ENCODE data around the gene VEGFC. TPM values are rescaled to one million over a fixed set of nuclear protein-coding genes. Genes with fewer than 3 reads are reported as not detected.

The VEGFC gene
- polyA plus RNA-seq, 1 donor, result 17.1 TPM

DNA sequence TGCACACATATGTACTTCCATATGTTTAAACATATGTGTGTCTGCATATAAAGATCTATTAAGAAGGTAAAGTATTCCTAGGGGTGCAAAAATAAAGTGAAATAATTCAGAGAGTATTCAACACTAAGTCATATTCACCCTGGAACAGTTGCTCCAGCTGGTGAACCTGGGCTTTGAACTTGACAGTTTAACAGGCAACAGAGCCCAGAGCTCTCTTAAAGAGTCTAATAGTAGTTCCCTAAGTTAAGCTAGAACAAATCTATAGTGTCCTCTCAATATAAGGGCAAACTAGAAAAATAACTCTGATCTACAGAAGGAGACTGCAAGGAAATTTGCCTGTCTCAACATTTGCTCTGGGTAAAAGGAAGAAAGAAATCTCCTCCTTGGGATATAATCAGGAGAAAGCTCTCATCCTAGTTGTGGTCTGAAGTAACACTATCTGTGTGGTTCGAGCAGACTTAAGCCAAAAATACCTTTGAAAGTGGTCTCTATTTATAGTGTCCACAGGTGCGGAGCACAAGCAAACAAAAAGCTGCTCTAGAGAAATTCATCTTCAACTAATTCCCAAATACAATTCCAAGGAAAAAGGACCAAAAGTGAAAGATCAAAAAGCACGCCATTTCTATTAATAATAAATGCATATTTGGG is 29.9 kb downstream of the VEGFC start:
- no peak for DNase-seq

DNA sequence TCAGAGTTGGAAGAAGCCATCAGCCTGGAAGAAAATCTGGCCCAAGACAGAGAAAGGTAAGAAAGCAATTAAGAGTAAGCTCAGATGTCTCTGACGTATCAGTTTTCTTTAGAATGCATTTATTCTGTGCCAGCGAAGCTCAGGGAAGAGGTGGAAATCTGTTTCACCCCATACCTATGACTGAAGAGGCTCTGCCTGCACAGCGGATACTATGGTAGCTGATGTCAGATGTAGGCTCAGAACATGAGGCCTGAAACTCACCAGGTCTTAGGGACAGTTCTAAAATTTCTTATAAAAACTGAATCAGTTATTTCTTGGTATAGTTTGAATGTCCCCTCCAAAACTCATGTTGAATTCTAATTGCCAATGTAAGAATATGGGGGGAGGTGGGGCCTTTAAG is 30.9 kb downstream of the VEGFC start:
- DNase-seq, result no peak

DNA sequence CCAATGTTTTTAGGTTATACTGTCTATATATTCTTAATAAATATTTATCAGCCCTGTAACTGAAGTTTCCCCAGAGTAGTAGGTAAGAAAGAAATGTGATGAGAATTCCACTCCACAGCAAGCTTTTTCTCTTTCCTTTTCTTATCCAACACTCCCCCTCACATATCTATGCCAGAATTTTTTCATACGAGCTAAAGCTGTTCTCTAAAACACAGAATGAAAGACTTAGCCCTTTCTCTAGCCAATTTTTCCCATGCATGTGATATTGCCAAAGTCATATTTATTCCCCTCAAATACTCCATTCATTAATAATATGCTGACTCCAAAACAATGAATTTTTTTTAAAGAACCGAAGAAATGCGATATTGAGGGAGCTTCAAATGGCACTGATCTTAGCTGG is 32.3 kb downstream of the VEGFC start:
- no peak for DNase-seq

DNA sequence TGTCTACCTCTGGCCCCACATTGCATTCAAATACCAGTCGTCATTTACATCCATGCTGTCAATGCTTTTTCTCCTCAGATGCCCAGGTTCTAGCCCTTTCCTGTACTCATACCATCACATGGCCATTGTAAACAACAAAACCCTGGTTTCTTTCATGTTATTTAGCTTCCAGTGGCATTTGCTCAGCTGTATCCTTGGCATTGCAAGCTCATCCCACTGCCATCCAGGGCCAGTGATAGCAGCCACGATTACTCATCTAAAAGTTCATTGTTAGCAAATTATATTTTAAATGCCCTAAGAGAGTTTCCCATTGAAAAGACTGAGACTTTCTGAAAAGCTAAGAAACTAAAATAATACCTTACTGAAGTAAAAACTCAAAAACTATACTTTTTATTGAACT is 34.0 kb downstream of the VEGFC start:
- DNase-seq, result no peak

DNA sequence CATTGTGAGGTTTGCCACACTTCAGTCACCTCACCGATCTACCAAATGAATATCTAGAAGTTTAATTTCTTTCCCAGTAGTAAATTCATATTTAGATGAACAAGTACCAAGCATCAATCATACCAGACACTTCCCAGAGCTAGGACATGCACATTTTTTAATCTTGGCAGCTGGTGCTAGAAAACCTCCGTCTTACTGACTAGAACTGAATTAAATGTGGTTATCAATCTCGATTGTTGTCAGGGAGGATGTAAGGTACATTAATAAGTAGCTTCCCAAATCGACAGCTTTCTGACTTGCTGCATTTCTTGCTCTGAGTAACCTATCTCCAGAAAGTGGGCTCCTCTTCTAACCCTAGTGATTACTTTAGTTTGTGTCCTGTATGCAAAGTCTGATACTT is 34.4 kb downstream of the VEGFC start:
- DNase-seq, result no peak

DNA sequence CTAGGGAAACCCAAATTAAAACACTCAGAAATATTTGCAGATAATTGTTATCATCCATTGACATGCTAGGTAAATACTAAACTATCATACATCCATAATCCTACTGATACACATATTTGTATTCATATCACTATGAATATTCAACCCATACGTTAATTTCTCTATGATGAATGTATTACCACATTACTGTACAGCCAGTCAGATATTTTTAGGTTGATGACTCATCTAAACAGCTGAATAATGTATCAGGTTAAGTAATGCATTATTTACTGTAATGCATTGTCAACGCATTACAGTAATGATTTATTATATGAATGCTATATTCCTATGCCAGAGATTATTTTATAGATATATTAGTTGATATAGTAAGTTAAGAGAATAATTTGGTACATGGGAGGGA is 37.1 kb downstream of the VEGFC start:
- DNase-seq, result no peak

DNA sequence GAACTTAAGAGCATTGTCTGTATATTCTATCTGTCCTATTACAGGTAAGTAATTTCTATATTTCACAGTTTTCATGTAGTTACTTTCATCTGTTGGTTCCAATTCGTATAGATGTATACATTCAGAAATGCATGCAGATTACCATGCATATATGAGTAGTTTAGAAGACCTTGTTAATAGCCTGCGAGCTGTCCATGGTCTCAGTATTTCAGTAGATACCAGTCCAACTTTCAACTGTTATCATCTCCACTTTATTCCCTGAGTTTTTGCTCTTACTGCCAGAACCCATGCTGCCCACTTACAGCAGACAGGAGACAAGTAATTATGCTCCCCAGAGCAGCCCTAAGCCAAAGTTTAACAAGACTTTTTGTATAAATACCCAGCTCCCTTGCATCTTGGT is 37.7 kb downstream of the VEGFC start:
- no peak for DNase-seq

DNA sequence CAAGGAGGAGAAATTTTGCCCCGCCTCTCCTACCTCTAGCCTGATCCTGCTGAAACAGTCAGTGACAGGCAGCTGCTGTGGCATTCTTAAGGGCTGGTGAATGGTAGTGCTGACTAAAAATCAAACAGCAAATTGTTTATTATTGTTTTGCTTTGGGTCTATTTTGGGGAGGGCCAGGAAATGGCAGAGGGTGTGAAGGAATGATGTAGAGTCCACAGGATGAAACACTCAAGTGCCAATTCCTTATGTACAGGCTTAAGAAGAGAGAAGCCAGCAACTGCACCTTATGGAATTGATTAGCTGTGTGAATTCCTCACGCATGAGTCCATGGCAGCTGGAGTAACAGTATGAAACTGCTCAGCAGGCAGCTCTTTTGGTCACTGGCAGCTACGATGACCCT is 39.7 kb downstream of the VEGFC start:
- no peak for DNase-seq

DNA sequence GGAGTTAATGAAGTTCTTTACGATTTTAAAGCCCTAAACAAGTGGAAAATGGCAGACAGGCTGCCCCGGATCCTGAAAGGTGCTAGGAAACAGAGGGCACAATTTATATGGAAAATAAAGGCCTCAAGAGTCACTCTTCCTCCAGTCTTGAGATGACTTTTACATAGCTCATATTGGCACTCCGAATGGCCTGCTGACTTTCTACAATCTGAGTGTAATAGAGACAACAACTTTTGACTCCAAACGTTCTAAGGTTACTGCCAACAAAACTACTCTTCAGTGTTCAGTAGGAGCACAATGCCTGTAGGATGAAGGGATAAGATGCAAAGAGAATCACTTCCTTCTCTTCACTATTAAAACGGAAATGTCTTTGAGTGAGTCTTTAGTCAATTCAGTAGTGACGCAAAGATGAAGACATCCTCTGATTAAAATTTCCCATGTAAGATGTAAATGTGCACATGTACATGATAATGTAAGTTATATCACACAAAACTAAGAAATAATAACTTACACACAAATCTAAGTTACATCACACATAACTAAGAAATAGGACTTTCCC is 40.5 kb downstream of the VEGFC start:
- DNase-seq, result no peak

DNA sequence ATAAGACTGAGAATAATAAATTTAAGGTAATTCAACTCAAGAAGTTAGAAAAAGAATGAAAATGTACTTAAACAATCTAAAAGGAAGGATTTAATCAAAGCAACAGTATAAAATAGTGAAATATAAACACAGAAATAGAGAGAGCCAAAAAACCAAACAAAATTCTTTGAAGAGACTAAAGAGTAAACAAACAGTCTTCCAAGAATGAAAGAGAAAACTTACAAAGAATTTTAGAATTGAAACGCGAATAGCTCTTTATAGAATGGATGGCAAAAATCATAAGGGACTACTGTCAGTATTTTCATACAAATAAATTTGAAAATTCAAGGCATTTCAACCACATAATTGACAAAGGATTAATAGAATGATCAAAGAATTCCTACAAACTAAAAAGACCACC is 41.7 kb downstream of the VEGFC start:
- no peak for DNase-seq

DNA sequence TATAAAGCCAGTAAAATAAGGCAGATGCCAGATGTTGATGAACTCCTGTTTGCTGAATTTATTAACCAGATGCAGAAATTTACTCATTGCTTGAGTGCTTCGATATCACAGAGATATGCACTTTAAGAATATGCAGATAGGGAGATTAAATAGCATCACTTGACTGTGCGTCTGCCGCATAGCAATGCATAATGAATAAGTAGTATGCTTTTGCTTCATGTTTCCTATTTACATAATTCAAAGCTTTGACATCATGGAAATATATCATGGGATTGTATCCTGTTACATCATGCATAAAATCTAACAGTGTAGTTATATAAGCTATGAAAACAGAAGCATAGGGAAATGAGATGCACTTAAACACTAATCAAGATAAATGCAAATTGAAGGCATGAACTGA is 45.9 kb downstream of the VEGFC start:
- no peak for DNase-seq

DNA sequence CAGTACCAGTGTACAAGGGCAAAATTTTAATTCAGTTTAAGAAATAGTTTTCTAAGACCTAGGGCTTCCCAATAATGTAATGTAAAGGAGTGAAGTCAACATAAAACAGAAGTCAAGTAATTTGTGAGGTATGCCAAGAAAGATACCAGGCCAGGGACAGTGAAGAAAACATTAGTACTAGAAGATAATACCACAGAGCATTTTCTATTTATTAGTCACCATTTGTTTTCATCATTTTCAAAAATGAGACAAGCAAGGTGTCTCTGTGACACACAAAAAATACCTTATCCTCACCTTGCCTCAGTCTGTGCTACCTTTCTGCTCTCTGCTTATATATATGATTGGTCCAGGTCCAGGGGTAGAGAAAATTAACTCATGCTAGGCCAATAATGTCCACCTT is 46.8 kb downstream of the VEGFC start:
- no peak for DNase-seq

DNA sequence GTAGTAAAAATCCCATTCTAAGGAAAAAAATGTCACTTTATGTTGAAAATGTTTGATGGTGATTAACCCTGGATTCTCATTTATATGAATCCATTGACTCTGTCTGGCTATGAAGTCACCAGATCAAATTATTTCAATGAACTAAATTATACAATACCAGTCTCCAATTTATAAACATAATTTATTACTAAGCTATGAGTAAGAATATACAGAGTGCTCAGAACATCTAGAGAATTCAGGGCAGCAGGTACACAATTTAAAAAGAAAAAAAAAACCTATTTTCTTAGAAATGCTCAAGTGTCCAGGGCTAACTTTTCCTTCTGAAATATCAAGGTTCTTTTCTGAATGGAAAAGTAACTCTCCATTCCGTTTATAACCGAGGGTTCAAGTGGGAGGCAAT is 48.6 kb downstream of the VEGFC start:
- DNase-seq, result no peak

DNA sequence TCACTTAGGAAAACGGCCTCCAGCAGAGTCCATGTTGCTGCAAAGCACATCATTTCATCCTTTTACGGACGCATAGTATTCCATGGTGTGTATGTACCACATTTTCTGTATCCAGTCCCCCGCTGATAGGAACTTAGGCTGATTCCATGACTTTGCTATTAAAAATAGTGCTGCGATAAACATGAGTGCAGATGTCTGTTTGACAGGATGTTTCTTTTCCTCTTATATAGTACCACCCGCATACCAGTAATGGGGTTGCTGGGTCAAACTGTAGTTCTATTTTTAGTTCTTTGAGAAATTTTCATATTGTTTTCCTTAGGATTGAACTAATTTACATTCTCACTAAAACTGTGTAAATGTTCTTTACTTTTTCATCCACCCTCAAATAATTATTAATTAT is 50.5 kb downstream of the VEGFC start:
- DNase-seq, result no peak

DNA sequence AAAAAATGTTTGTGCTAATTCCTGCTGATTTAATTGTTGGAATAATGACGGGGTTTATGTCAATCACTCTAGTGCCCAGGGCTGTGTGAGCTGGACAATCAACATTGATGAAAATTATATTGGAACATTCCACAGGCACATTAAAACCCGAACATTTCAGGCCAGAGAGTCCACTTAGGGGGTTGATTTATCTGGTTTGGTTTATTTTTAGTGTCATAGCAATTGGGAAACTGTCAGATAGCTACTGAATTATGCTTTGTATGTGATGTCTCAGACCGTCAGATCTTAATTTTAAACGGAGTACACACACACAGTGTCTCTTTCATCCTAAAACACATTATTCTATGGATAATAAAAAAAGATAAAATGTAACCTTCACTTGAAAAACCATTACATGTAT is 51.5 kb downstream of the VEGFC start:
- no peak for DNase-seq

DNA sequence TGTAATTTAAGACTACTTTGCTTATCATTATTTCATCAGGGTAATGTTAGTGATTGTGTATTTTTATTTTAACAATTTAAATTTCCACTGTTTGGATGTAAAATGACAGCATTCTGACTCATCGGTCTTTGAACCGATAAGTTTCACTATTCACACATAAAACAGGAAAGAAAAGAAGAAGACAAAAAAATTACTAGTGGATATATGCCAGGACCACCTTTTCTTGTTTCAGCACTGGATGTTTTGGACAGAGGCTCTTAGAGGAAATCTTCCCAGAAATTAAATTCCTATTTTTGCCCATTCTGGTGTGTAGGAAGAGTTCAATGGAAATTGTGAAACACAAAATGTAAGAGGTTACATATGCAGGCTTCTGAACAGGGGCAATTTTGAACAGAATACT is 57.4 kb downstream of the VEGFC start:
- no peak for DNase-seq

DNA sequence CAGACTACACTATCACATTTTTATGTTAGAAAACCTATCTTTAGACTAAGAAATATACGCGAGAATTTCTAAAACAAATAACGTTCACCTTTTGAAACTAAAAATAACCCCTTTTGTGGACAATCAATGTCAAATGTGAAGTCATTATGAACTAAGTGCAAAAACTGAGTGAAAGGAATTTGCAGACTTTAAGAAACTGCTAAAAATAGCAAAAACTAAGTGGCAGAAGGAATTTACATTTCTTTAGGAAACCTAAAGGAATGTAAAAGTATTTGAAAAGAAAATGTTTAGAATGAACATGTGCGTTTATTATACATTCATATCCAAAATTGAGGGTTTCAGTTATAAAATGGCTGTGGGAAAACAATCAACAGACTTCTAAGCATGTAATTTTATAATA is 58.3 kb downstream of the VEGFC start:
- no peak for DNase-seq

DNA sequence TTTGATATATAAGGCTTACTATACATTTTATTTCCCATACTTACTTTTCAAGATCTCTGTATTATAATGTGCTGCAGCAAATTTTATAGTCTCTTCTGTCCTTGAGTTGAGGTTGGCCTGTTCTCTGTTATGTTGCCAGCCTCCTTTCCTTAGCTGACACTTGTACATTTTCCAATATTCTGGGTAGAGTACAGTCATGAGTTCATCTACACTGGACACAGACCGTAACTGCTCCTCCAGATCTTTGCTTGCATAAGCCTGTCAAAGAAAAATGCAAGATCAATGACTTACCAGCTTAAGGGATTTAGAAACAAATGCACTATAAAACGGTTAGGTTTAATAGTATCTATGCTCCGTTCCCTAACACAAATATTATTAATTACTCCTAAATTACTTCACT is 63.2 kb downstream of the VEGFC start:
- no peak for DNase-seq

DNA sequence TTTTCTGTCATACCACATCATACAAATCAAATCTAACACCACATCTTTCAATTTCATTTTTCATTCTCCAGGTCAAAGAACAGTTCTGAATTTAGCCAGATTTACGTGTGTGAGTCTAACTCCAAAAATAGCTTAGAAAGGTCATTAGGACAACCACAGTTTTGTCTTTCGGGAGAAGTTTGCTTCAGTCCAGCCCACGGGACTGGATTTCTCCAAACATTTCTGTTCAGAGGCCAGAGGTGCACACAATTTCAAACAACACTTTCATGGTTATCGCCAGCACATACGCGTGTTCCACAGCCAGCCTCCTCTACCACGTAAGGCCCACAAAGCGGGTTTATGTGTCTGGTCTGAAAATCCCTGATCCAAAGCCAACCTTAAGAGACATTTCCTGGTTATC is 65.9 kb downstream of the VEGFC start:
- DNase-seq, result no peak

DNA sequence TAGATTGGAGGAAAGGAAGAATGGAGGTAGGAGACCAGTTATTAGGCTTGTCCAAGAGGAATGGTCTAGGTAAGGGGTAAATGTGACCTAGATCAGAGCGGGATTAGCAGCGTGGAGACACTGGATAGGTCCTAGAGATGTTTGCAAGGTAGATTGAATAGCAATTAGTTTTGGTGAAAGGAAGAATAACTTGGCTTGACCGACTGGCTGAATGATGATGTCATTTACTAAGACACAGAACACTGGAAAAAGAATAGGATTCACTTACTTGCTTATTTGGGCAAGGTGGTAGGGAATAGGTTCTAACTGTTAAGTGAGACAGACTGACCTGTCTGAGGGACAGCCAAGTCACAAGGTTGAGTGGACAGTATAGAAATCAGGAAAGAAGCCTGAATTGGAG is 71.3 kb downstream of the VEGFC start:
- DNase-seq, result no peak

DNA sequence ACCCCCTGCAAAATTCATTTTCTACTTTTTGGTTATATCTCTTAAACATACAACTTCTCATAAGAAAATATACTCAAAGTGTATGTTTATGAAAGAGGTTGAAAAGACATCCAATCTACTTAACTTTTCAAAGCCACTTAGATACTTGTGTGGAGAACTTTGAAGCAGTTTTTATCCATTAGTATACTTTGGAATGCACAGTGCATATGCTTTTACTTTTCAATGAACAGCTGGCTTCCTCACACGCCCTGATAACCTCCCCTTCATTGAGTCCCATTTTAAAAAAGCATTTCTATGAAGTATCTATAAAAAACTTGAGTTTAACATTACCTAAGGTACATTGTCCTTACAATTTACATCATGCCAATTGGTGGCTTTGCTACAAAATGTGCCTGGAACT is 73.8 kb downstream of the VEGFC start:
- DNase-seq, result no peak

DNA sequence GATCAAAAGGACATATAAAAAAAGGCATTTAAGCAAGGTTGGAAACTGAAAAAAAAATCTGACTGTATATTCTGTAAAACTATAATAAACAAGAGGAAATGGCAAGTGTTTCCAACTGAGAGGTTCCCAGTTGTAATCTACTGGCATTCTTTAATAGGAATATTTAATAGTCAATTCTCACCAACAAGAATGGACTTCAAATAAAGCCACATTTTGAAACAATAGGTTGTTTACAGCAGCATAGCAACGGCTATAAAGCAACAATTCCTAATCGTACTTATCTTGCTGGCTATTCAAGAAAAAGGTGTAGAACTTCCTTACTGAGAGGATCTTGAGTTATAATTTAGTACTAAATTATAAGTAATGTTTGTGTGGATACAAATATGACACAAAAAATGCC is 75.5 kb downstream of the VEGFC start:
- DNase-seq, result no peak

DNA sequence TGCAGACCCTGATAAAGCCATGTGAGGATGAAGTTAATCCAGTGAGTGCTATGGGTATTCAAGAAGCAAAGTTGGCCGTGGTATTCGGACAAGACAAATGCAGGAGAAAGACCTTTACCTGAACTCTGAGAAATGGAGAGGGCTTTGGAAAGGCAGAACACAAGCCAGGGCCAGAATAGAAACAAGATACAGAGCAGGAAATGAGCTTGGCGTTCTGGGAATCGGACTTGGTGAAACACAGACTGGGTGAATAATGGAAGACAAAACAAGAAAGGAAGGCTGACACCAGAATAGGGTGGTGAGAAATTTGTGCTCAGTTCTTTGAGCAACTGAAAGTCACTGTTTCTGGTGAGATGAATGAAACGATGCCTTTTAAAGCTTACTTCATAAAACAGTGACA is 83.3 kb downstream of the VEGFC start:
- no peak for DNase-seq

DNA sequence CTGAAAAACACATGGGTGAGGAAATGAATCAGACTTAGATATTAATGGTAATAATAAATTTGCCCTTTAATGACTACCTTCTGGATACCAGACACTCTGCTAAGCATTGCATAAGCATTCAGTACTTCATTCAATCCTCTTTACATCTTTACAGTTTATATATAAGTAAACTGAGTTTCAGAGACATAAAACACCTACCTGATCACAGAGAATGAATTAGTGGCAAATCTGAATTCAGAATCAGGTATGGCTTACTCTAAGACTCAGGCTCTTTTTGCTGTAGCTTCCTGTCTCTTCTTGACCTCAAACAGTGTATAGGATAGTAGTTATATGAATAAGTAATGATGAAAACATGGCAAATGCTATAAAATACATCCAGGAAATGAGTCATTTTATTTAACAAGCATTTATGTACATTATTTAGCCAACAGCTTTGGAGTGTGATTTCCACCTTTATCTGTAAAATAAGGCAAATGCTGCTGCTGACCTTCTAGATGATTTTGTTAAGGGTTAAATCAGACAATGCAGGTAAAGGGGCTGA is 83.9 kb downstream of the VEGFC start:
- no peak for DNase-seq

DNA sequence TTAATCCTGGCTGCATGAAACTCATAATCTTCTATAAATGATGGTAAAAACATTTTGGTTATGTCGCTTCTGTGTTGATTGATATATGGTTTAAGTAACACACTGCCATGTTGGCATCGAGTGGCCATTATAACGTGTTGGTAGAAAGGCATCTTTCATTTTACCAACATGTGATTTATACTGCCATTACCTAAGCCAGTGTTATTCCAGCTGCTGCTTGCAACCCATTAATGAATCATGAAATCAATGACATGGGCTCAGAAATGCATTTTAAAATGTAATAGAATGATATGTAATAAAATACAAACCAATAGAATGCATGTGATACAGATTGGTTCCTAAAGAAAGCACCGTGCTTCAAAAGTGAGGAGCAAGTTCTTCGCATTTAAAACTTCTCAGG is 102.0 kb downstream of the VEGFC start:
- no peak for DNase-seq
